Endodermal cell (in vitro differentiated cells): Measurements from ENCODE around the gene ARPC1B. TPM values are rescaled to one million over a fixed set of nuclear protein-coding genes. Genes with fewer than 3 reads are reported as not detected.
A peak's percentile ranks its signal among the peaks of the same experiment; 100 is the strongest.
"Not testable (repeated sequence)": the region's sequence is repeated elsewhere in the genome, so short reads cannot be mapped to it uniquely, and the experiment has no call there.

Experiments used
- DNase-seq: peaks from one replicate; pipeline ENCODE4 v3.0.0-alpha.2; 2017
- H3K27ac ChIP-seq: 2 replicates; pipeline ENCODE4 v1.5.1; 2013; ENCODE audit warnings: mild to moderate bottlenecking, low read depth, low read length, moderate library complexity
- H3K27me3 ChIP-seq: 2 replicates; pipeline ENCODE4 v1.6.1; 2013; ENCODE audit warnings: mild to moderate bottlenecking, low read length, moderate library complexity; ENCODE audit not compliant: insufficient read depth, control insufficient read depth, poor library complexity, severe bottlenecking
- H3K36me3 ChIP-seq: 2 replicates; pipeline ENCODE4 v1.7.0; 2013; ENCODE audit warnings: mild to moderate bottlenecking, low read length, moderate library complexity; ENCODE audit not compliant: control insufficient read depth, insufficient read depth
- H3K4me1 ChIP-seq: one replicate; pipeline ENCODE4 v1.7.0; 2013; ENCODE audit warnings: low read length; ENCODE audit not compliant: control insufficient read depth, insufficient read depth
- H3K4me3 ChIP-seq: 2 replicates; pipeline ENCODE4 v1.5.1; 2013; ENCODE audit warnings: mild to moderate bottlenecking, low read length, moderate library complexity
- H3K9ac ChIP-seq: 2 replicates; pipeline ENCODE4 v1.6.1; 2013; ENCODE audit warnings: mild to moderate bottlenecking, low read length, moderate library complexity; ENCODE audit not compliant: poor library complexity, severe bottlenecking; ENCODE audit errors: extremely low read depth
- H3K9me3 ChIP-seq: 2 replicates; pipeline ENCODE4 v1.6.1; 2013; ENCODE audit warnings: mild to moderate bottlenecking, low read length, moderate library complexity; ENCODE audit not compliant: control insufficient read depth
- H3K27ac Mint-ChIP-seq: 2 replicates; pipeline ENCODE4 v1.8.0; 2020; ENCODE audit warnings: mixed read lengths
- H3K27me3 Mint-ChIP-seq: 2 replicates; pipeline ENCODE4 v1.8.0; 2021; ENCODE audit warnings: mild to moderate bottlenecking, mixed read lengths; ENCODE audit not compliant: insufficient read depth
- H3K36me3 Mint-ChIP-seq: 2 replicates; pipeline ENCODE4 v1.8.0; 2020; ENCODE audit warnings: low read depth, mixed read lengths
- H3K4me1 Mint-ChIP-seq: 2 replicates; pipeline ENCODE4 v1.8.0; 2020; ENCODE audit warnings: mixed read lengths
- H3K4me3 Mint-ChIP-seq: 2 replicates; pipeline ENCODE4 v1.8.0; 2020; ENCODE audit warnings: mild to moderate bottlenecking, moderate library complexity, mixed read lengths
- H3K9me3 Mint-ChIP-seq: 2 replicates; pipeline ENCODE4 v1.8.0; 2020; ENCODE audit warnings: mild to moderate bottlenecking, mixed read lengths
- WGBS, 2 experiments: methylation state at CpG; one replicate each; pipeline versions ENCODE4 v1.1.5 to v1.1.7; 2013; ENCODE audit warnings: missing lambda C conversion rate in 2 of 2, mixed read lengths in 1 of 2; ENCODE audit not compliant: insufficient coverage in 1 of 2, insufficient read length in 1 of 2; 5-methylcytosine and 5-hydroxymethylcytosine counted together
- total RNA-seq, 2 donors: library from RNA; stranded (reverse); fragmentation: NEBNext Ultra II Directional in 1 of 2; extraction: Animal tissue kit (Norgen Biotek cat#: 25700) in 1 of 2; gene quantifications; 2 replicates in 1 of 2; 3 replicates in 1 of 2; pipeline ENCODE4 v1.2.1, GENCODE V29; 2021
- TF ChIP-seq, protein P1 (sequence below): fragments of 200-600 bp; sonication (generic); conservative IDR thresholded peaks from 2 replicates; pipeline ENCODE4 v1.5.0; 2021; ENCODE audit warnings: antibody characterized with exemption, mild to moderate bottlenecking

Gene ARPC1B
- total RNA-seq, 2 donors from 2014 or later = 53.3 to 73.9 TPM

DNA sequence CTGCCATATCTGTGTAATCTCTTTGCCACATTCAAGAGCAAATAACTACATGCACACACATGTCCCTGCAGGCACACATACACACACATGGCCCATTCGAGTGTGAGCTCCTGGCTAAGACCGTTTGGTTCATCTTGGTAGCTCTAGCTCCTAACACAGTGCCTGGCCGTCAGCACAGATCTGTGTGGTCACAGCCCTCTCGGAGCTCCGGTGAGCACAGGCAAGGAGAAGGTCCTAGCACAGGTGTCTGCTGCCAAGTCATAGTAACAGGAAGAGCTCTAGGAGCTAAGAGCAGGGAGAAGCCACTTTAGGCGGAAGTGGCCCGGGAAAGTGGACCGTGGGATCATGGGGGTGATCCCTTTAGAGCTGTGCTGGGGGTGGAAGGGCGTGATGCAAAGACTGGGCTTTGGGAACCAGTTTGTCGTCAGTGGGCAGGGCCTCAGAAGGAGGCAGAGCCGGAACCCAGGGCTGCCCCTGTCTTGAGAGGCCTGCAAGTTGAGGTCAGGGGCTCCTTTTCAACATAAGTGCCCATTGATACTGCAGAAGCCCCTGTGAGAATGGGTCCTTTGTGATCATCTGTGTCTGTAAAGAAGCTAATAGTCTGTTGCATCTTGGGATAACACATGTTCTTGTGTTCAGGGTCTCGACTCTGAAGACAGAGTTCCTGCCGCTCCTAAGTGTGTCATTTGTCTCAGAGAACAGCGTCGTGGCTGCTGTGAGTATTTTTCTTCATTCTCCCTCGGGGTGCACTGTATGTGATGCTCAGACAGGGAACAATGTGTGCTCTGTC lies 16.6 kb upstream of the ARPC1B start:
- no peaks in the 10 kb centered on the region for H3K9me3 Mint-ChIP-seq
- TF ChIP-seq, protein P1, sequence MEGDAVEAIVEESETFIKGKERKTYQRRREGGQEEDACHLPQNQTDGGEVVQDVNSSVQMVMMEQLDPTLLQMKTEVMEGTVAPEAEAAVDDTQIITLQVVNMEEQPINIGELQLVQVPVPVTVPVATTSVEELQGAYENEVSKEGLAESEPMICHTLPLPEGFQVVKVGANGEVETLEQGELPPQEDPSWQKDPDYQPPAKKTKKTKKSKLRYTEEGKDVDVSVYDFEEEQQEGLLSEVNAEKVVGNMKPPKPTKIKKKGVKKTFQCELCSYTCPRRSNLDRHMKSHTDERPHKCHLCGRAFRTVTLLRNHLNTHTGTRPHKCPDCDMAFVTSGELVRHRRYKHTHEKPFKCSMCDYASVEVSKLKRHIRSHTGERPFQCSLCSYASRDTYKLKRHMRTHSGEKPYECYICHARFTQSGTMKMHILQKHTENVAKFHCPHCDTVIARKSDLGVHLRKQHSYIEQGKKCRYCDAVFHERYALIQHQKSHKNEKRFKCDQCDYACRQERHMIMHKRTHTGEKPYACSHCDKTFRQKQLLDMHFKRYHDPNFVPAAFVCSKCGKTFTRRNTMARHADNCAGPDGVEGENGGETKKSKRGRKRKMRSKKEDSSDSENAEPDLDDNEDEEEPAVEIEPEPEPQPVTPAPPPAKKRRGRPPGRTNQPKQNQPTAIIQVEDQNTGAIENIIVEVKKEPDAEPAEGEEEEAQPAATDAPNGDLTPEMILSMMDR = no peak
- H3K27me3 Mint-ChIP-seq = no peaks in the 10 kb centered on the region
- no peak for DNase-seq
- H3K36me3 Mint-ChIP-seq = peaks cover 61% of the 10 kb centered on the region
- Histone ChIP-seq H3K27ac (peak overlapping the region; percentile 82), H3K9ac (no peak overlapping the region), H3K27me3 (no peaks in the 10 kb centered on the region), H3K4me3 (no peak overlapping the region), H3K9me3 (no peaks in the 10 kb centered on the region), H3K4me1 (no peaks in the 10 kb centered on the region), H3K36me3 (peaks cover 63% of the 10 kb centered on the region)
- no peak overlapping the region for H3K4me3 Mint-ChIP-seq
- H3K4me1 Mint-ChIP-seq = no peaks in the 10 kb centered on the region
- peak overlapping the region; percentile 7 for H3K27ac Mint-ChIP-seq
- WGBS, 2 experiments = 95 to 96% methylated on average over 11 to 16 of the region's 16 CpGs

GRCh38 chr7:99358521-99358920 lies 16.0 kb upstream of the ARPC1B start:
- not testable (repeated sequence) for H3K27me3 ChIP-seq, H3K4me3 Mint-ChIP-seq, H3K4me1 ChIP-seq, H3K27ac ChIP-seq, H3K9me3 ChIP-seq, DNase-seq, H3K27ac Mint-ChIP-seq, H3K9ac ChIP-seq, H3K4me3 ChIP-seq, H3K4me1 Mint-ChIP-seq, H3K27me3 Mint-ChIP-seq, H3K9me3 Mint-ChIP-seq
- H3K36me3 ChIP-seq = peaks cover 70% of the 10 kb centered on the region
- H3K36me3 Mint-ChIP-seq = peaks cover 66% of the 10 kb centered on the region
- 86 to 94% methylated on average over 11 to 15 of the region's 15 CpGs for WGBS, 2 experiments

DNA sequence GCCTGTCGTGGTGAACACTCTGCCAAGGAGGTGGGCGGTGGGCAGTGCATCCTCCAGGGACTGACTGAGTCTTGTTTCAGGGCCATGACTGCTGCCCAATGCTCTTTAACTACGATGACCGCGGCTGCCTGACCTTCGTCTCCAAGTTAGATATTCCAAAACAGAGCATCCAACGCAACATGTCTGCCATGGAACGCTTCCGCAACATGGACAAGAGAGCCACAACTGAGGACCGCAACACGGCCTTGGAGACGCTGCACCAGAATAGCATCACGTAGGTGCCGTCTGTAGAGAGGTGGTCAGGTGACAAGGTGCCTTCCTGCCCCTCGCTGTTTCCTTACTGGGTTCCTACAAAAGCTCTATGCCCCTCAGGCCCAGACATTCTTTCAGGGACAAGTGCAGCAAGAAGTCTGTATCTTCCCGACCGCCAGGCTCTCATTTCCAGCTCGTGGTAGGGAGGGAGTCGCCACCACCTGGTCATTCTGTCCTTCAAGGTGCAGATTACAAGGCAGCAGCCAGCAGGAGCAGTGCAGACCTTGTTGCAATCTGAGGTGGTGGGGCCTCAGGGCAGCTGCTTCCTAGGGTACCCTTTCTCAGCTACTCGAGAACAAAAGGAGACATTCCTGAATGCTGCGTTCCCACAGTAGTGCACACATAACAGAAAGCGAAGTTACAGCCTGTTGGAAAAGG lies 14.9 kb upstream of the ARPC1B start:
- Mint-ChIP-seq H3K36me3 (peaks cover 66% of the 10 kb centered on the region), H3K4me3 (no peak overlapping the region), H3K4me1 (no peaks in the 10 kb centered on the region), H3K27ac (peak overlapping the region; percentile 84), H3K27me3 (no peaks in the 10 kb centered on the region), H3K9me3 (no peaks in the 10 kb centered on the region)
- Histone ChIP-seq H3K9me3 (no peaks in the 10 kb centered on the region), H3K27me3 (no peaks in the 10 kb centered on the region), H3K27ac (no peak overlapping the region), H3K36me3 (peaks cover 73% of the 10 kb centered on the region), H3K4me3 (no peak overlapping the region), H3K4me1 (no peaks in the 10 kb centered on the region), H3K9ac (no peak overlapping the region)
- 94 to 96% methylated on average over 20 to 22 of the region's 22 CpGs for WGBS, 2 experiments
- TF ChIP-seq, protein P1 = peak; percentile 33
- DNase-seq = peak; percentile 75
